ENCODE measurements around the gene UBE2Q1. TPM values are rescaled to one million over a fixed set of nuclear protein-coding genes. Genes with fewer than 3 reads are reported as not detected.

The UBE2Q1 gene
- total and polyA plus RNA-seq, 12 donors: 15.7 to 102 (median 37.8) TPM

- intact Hi-C loops (cut with DNase I): no loop called here
- peaks cover 0 to 4% of the 10 kb centered on the region in 2 donors for H3K4me1 ChIP-seq (replicated peaks in 1 of 2)
- TF ChIP-seq CTCF (IDR thresholded peaks at IDR 0.05) (no peak), POLR2A (IDR thresholded peaks at IDR 0.05) (no peak)
- WGBS, 4 donors: 73 to 84% (median 77%) methylated on average over 10 of the region's 10 CpGs
- no peak overlapping the region for H3K4me3 ChIP-seq
- H3K36me3 ChIP-seq (replicated peaks in 1 of 2): peaks cover 0 to 22% of the 10 kb centered on the region in 2 donors
- DNase-seq: no peak
- no peaks in the 10 kb centered on the region for H3K9me3 ChIP-seq (replicated peaks in 1 of 3)
- H3K27me3 ChIP-seq: no peaks in the 10 kb centered on the region
- H3K27ac ChIP-seq: no peak overlapping the region
These were observed 16.9 kb upstream of the UBE2Q1 start for GRCh38 chr1:154575147-154575927.

GRCh38 chr1:154574716-154575115 lies 16.3 kb upstream of the UBE2Q1 start:
- intact Hi-C loops (cut with DNase I): loop anchor here (5.0 kb wide), 2 partner anchors 183 to 298 kb away; partner anchors contain the start of gene KCNN3 (in 1 of the 2)
- H3K4me3 ChIP-seq: no peak overlapping the region
- no peak overlapping the region for H3K27ac ChIP-seq
- no peak for DNase-seq
- 23 to 29% (median 26%) methylated on average over 6 to 7 of the region's 7 CpGs for WGBS, 4 donors
- no peak for TF ChIP-seq CTCF (IDR thresholded peaks at IDR 0.05)
- TF ChIP-seq POLR2A (IDR thresholded peaks at IDR 0.05): no peak
- H3K4me1 ChIP-seq (replicated peaks in 1 of 2): peaks cover 0 to 4% of the 10 kb centered on the region in 2 donors
- no peaks in the 10 kb centered on the region for H3K9me3 ChIP-seq (replicated peaks in 1 of 3)
- H3K27me3 ChIP-seq: no peaks in the 10 kb centered on the region
- H3K36me3 ChIP-seq (replicated peaks in 1 of 2): peaks cover 0 to 16% of the 10 kb centered on the region in 2 donors

- H3K36me3 ChIP-seq (replicated peaks in 1 of 2): peaks cover 0 to under 1% of the 10 kb centered on the region in 2 donors
- peaks cover 0 to 4% of the 10 kb centered on the region in 2 donors for H3K4me1 ChIP-seq (replicated peaks in 1 of 2)
- DNase-seq: no peak
- no peak for TF ChIP-seq POLR2A (IDR thresholded peaks at IDR 0.05)
- no peak for TF ChIP-seq CTCF (IDR thresholded peaks at IDR 0.05)
- intact Hi-C loops (cut with DNase I): loop anchor here (5.0 kb wide), 2 partner anchors 184 to 299 kb away; partner anchors contain the start of gene KCNN3 (in 1 of the 2)
- WGBS, 4 donors: 84 to 93% (median 89%) methylated on average over 1 to 3 of the region's 3 CpGs
- no peak overlapping the region for H3K27ac ChIP-seq
- H3K27me3 ChIP-seq: no peaks in the 10 kb centered on the region
- H3K4me3 ChIP-seq: no peak overlapping the region
- H3K9me3 ChIP-seq (replicated peaks in 1 of 3): no peaks in the 10 kb centered on the region
These were observed 14.7 kb upstream of the UBE2Q1 start for GRCh38 chr1:154573168-154573510.

- H3K4me3 ChIP-seq: no peak overlapping the region
- 70 to 84% (median 77%) methylated on average over 3 to 10 of the region's 10 CpGs for WGBS, 4 donors
- no peaks in the 10 kb centered on the region for H3K27me3 ChIP-seq
- no peak overlapping the region for H3K27ac ChIP-seq
- TF ChIP-seq POLR2A (IDR thresholded peaks at IDR 0.05): no peak
- no peak for TF ChIP-seq CTCF (IDR thresholded peaks at IDR 0.05)
- peaks cover 0 to 5% of the 10 kb centered on the region in 2 donors for H3K4me1 ChIP-seq (replicated peaks in 1 of 2)
- intact Hi-C loops (cut with DNase I): loop anchor here (5.0 kb wide), 2 partner anchors 185 to 300 kb away; partner anchors contain the start of gene KCNN3 (in 1 of the 2)
- DNase-seq: no peak
- no peaks in the 10 kb centered on the region for H3K9me3 ChIP-seq (replicated peaks in 1 of 3)
- no peaks in the 10 kb centered on the region for H3K36me3 ChIP-seq (replicated peaks in 1 of 2)
These were observed 14.2 kb upstream of the UBE2Q1 start for GRCh38 chr1:154572468-154573167.
